ENCODE results near the gene PCBP1. TPM values are rescaled to one million over a fixed set of nuclear protein-coding genes. Genes with fewer than 3 reads are reported as not detected.

PCBP1 gene
- total RNA-seq, 4 donors from 2014 or later, result 198 to 324 (median 244) TPM

- TF ChIP-seq CTCF (IDR thresholded peaks at IDR 0.05; ENCODE audit: low read depth), result no peak
These were observed 3.7 kb upstream of the PCBP1 start for GRCh38 chr2:70083344-70084156.

- TF ChIP-seq CTCF (IDR thresholded peaks at IDR 0.05; ENCODE audit: low read depth), result no peak
These were observed 2.1 kb upstream of the PCBP1 start for GRCh38 chr2:70084973-70085710.

GRCh38 chr2:70085711-70086277 is 1.5 kb upstream of the PCBP1 start:
- no peak for TF ChIP-seq CTCF (IDR thresholded peaks at IDR 0.05; ENCODE audit: low read depth)

GRCh38 chr2:70086278-70086837 is 919 bp upstream of the PCBP1 start:
- TF ChIP-seq CTCF (IDR thresholded peaks at IDR 0.05; ENCODE audit: low read depth), result no peak

GRCh38 chr2:70087702-70088597 is 673 bp downstream of the PCBP1 start:
- TF ChIP-seq CTCF (IDR thresholded peaks at IDR 0.05; ENCODE audit: low read depth), result no peak

GRCh38 chr2:70088598-70089219 is 1.4 kb downstream of the PCBP1 start:
- no peak for TF ChIP-seq CTCF (IDR thresholded peaks at IDR 0.05; ENCODE audit: low read depth)
